MM.1S (cell line): ENCODE data around the gene ATF3.

Experiments used
- DNase-seq: peaks from one replicate; pipeline ENCODE4 v3.0.0-alpha.2; 2015
- H2AFZ ChIP-seq: fragments of 300-600 bp; sonication (generic); 2 replicates; pipeline ENCODE4 v1.6.0; 2016; ENCODE audit warnings: antibody characterized with exemption, low read length
- H3F3A ChIP-seq: fragments of 300-600 bp; sonication (generic); 2 replicates; pipeline ENCODE4 v1.6.1; 2016; ENCODE audit warnings: mild to moderate bottlenecking, antibody characterized with exemption, low read length, moderate library complexity, mixed read lengths; ENCODE audit not compliant: insufficient read depth
- H3K27ac ChIP-seq: fragments of 300-600 bp; sonication (generic); 2 replicates; pipeline ENCODE4 v1.5.1; 2016; ENCODE audit warnings: mild to moderate bottlenecking, low read length
- H3K27me3 ChIP-seq: fragments of 300-600 bp; sonication (generic); replicated peaks from 2 replicates; pipeline ENCODE4 v1.6.0; 2016; ENCODE audit warnings: low read length; ENCODE audit not compliant: insufficient read depth
- H3K36me3 ChIP-seq: fragments of 300-600 bp; sonication (generic); replicated peaks from 2 replicates; pipeline ENCODE4 v1.6.1; 2016; ENCODE audit warnings: mild to moderate bottlenecking, low read length, mixed read lengths; ENCODE audit not compliant: insufficient read depth
- H3K4me1 ChIP-seq: fragments of 300-600 bp; sonication (generic); 2 replicates; pipeline ENCODE4 v1.6.1; 2016; ENCODE audit warnings: low read length, mixed read lengths
- H3K4me2 ChIP-seq: fragments of 300-600 bp; sonication (generic); 2 replicates; pipeline ENCODE4 v1.6.0; 2016; ENCODE audit warnings: low read depth, low read length
- H3K4me3 ChIP-seq: fragments of 300-600 bp; sonication (generic); 2 replicates; pipeline ENCODE4 v1.5.1; 2016; ENCODE audit warnings: low read length, mixed read lengths
- H3K79me2 ChIP-seq: fragments of 300-600 bp; sonication (generic); 2 replicates; pipeline ENCODE4 v1.6.1; 2016; ENCODE audit warnings: mixed run types, low read length, mixed read lengths
- H3K9ac ChIP-seq: fragments of 300-600 bp; sonication (generic); 2 replicates; pipeline ENCODE4 v1.6.1; 2016; ENCODE audit warnings: low read length, mixed read lengths
- H3K9me2 ChIP-seq: fragments of 300-600 bp; sonication (generic); replicated peaks from 2 replicates; pipeline ENCODE4 v1.6.1; 2016; ENCODE audit warnings: mild to moderate bottlenecking, low read length, mixed read lengths; ENCODE audit not compliant: insufficient read depth
- H3K9me3 ChIP-seq: fragments of 300-600 bp; sonication (generic); replicated peaks from 2 replicates; pipeline ENCODE4 v1.6.1; 2016; ENCODE audit warnings: mild to moderate bottlenecking, low read length, mixed read lengths; ENCODE audit not compliant: insufficient read depth
- H4K20me1 ChIP-seq: fragments of 300-600 bp; sonication (generic); 2 replicates; pipeline ENCODE4 v1.6.1; 2016; ENCODE audit warnings: mild to moderate bottlenecking, low read length, moderate library complexity, mixed read lengths; ENCODE audit not compliant: insufficient read depth
- CTCF ChIP-seq: fragments of 300-600 bp; sonication (generic); IDR thresholded peaks from 2 replicates; pipeline ENCODE4 v1.5.1; 2016; ENCODE audit warnings: antibody characterized with exemption, low read length, mixed read lengths
- EZH2 ChIP-seq: fragments of 300-600 bp; sonication (generic); optimal IDR thresholded peaks from 2 replicates; pipeline ENCODE3; 2017; ENCODE audit warnings: low read depth, mild to moderate bottlenecking, antibody characterized with exemption, low read length, mixed read lengths
- EZH2phosphoT487 ChIP-seq: fragments of 300-600 bp; sonication (generic); IDR thresholded peaks from 2 replicates; pipeline ENCODE4 v1.6.1; 2018; ENCODE audit warnings: antibody characterized with exemption, low read length

ATF3 gene

DNA sequence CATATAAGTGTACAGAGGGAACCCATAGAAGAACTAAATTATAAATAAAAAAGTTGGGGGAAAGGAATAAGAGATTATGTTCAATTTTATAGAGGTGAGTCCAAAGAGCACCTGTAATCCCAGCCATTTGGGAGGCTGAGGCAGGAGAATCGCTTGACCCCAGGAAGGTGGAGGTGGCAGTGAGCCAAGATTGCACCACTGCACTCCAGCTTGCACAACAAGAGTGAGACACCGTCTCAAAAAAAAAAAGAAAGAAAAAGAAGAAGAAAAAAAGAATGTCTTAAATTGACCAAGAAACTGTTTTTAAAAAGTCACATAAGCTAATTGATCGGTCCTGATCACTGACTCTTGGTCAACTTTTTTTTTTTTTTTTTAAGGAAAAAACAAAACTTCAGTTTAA lies 19.1 kb upstream of the ATF3 start:
- no peak overlapping the region for H3K27ac ChIP-seq
- no peak overlapping the region for H3K4me3 ChIP-seq
- H3K4me1 ChIP-seq, result peaks cover 13% of the 10 kb centered on the region
- H3K27me3 ChIP-seq, result peaks cover 10% of the 10 kb centered on the region
- H3K9me2 ChIP-seq, result no peaks in the 10 kb centered on the region
- no peak overlapping the region for H2AFZ ChIP-seq
- no peak for TF ChIP-seq EZH2
- TF ChIP-seq EZH2phosphoT487, result no peak
- no peak for TF ChIP-seq CTCF
- no peak overlapping the region for H3K4me2 ChIP-seq
- H3K9me3 ChIP-seq, result no peaks in the 10 kb centered on the region
- no peak for DNase-seq
- no peaks in the 10 kb centered on the region for H4K20me1 ChIP-seq
- H3K36me3 ChIP-seq, result no peaks in the 10 kb centered on the region
- H3K9ac ChIP-seq, result no peak overlapping the region
- H3K79me2 ChIP-seq, result no peaks in the 10 kb centered on the region
- 0 out of 2 replicates have a peak, but pooled peaks cover 5% of the 10 kb centered on the region for H3F3A ChIP-seq

- Histone ChIP-seq H3K4me1 (peaks cover 21% of the 10 kb centered on the region), H3K9me3 (no peaks in the 10 kb centered on the region), H3K79me2 (no peaks in the 10 kb centered on the region), H4K20me1 (no peaks in the 10 kb centered on the region), H3K27me3 (peaks cover 10% of the 10 kb centered on the region), H3K27ac (no peak overlapping the region), H3K4me3 (no peak overlapping the region), H3K4me2 (no peak overlapping the region), H2AFZ (no peak overlapping the region), H3K36me3 (no peaks in the 10 kb centered on the region), H3K9ac (no peak overlapping the region), H3K9me2 (no peaks in the 10 kb centered on the region), H3F3A (peaks cover 11% of the 10 kb centered on the region)
- DNase-seq, result no peak
- TF ChIP-seq EZH2phosphoT487 (no peak), CTCF (no peak), EZH2 (no peak)
These were observed 16.6 kb upstream of the ATF3 start for GRCh38 chr1:212591922-212592321.

DNA sequence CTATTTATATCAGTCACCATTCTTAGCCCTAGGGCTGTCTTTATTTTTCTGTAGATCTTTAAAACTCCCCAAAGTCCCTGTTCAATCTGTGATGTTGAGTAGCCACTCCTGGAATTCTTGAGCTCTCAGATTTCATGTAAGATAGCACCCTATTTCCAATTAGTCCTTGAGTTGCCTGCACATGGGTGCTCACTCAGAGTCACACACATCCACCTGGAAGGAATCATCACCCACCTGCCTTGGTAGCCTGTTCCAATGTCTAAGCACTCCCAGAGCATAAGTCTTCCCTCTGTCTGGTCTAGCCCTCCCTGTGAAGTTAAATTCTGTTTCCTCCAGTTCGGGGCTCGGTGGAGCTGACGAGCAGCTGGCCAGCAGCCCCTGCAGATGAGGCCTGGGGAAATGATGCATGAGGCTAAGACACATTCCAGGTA lies 14.7 kb upstream of the ATF3 start:
- Histone ChIP-seq H3K9ac (no peak overlapping the region), H3K4me3 (no peak overlapping the region), H3F3A (peaks cover 10% of the 10 kb centered on the region), H3K9me3 (no peaks in the 10 kb centered on the region), H4K20me1 (no peaks in the 10 kb centered on the region), H3K36me3 (no peaks in the 10 kb centered on the region), H3K27me3 (no peaks in the 10 kb centered on the region), H2AFZ (no peak overlapping the region), H3K79me2 (no peaks in the 10 kb centered on the region), H3K4me2 (no peak overlapping the region), H3K4me1 (peaks cover 16% of the 10 kb centered on the region), H3K27ac (no peak overlapping the region), H3K9me2 (no peaks in the 10 kb centered on the region)
- no peak for TF ChIP-seq CTCF
- TF ChIP-seq EZH2phosphoT487, result no peak
- TF ChIP-seq EZH2, result no peak
- no peak for DNase-seq
